HCT116 (cell line): Measurements from ENCODE around the gene UQCRC1.

Experiments used
- ATF3 ChIP-seq: IDR thresholded peaks from 2 replicates; pipeline ENCODE4 v1.6.1; 2012
- CTCF ChIP-seq, 3 experiments: fragments of 200-600 bp in 1 of 3; sonication (generic) in 1 of 3; IDR thresholded peaks in 2 of 3; conservative IDR thresholded peaks in 1 of 3; 2 replicates each; pipeline ENCODE4 v1.5.1; 2012 to 2017; ENCODE audit warnings: low read depth in 2 of 3, low read length in 2 of 3, antibody characterized with exemption in 1 of 3, borderline replicate concordance in 1 of 3, control low read depth in 1 of 3, mild to moderate bottlenecking in 1 of 3, mixed read lengths in 1 of 3, mixed run types in 1 of 3, moderate library complexity in 1 of 3; ENCODE audit not compliant: insufficient read depth in 1 of 3
- MAX ChIP-seq: IDR thresholded peaks from 2 replicates; pipeline ENCODE4 v1.6.1; 2012

- no peak for TF ChIP-seq CTCF (IDR thresholded peaks at IDR 0.05 in 2 of 3, conservative IDR thresholded peaks at IDR 0.05 in 1 of 3; ENCODE audit: borderline replicate concordance in 1 of 3, insufficient read depth in 1 of 3, low read depth in 2 of 3, low read length in 2 of 3)
- TF ChIP-seq MAX, result no peak
- TF ChIP-seq ATF3, result no peak
Measured at GRCh38 chr3:48599077-48599501, 10.4 kb downstream of the UQCRC1 start.
